Adrenal gland (tissue), 12 donors: Measurements from ENCODE around the gene BNC2. TPM values are rescaled to one million over a fixed set of nuclear protein-coding genes. Genes with fewer than 3 reads are reported as not detected.

Experiments used
- DNase-seq, 7 donors: peaks; one replicate each; pipeline ENCODE4 v3.0.0-alpha.2; 2019 to 2020
- H3K27ac ChIP-seq, 5 donors: fragments of 200-600 bp; sonication (generic) in 4 of 5; 1 replicate in 3 of 5; 2 replicates in 2 of 5; pipeline versions ENCODE4 v1.5.1 to v1.8.0; 2016 to 2020; ENCODE audit warnings: mild to moderate bottlenecking in 1 of 5
- H3K27me3 ChIP-seq: fragments of 200-600 bp; 2 replicates; pipeline ENCODE4 v1.8.0; 2021
- H3K36me3 ChIP-seq, 2 donors: fragments of 200-600 bp; replicated peaks in 1 of 2; 1 replicate in 1 of 2; 2 replicates in 1 of 2; pipeline versions ENCODE4 v1.5.1 to v1.8.0; 2018 to 2022
- H3K4me1 ChIP-seq, 2 donors: fragments of 200-600 bp; replicated peaks in 1 of 2; 1 replicate in 1 of 2; 2 replicates in 1 of 2; pipeline versions ENCODE4 v1.5.1 to v1.8.0; 2018 to 2021
- H3K4me3 ChIP-seq, 4 donors: fragments of 200-600 bp; sonication (generic) in 3 of 4; one replicate each; pipeline ENCODE4 v1.5.1; 2016 to 2018
- H3K9me3 ChIP-seq, 3 donors: fragments of 200-600 bp; sonication (generic) in 1 of 3; replicated peaks in 1 of 3; 1 replicate in 2 of 3; 2 replicates in 1 of 3; pipeline versions ENCODE4 v1.5.1 to v1.8.0; 2016 to 2021
- POLR2A ChIP-seq, 2 donors: fragments of 450-650 bp; IDR thresholded peaks; one replicate each; pipeline ENCODE4 v1.6.1; 2017; ENCODE audit warnings: antibody characterized with exemption in 2 of 2, mild to moderate bottlenecking in 2 of 2, moderate library complexity in 1 of 2
- WGBS, 4 donors: extraction: QIAGEN DNeasy Blood & Tissue Kit in 2 of 4; methylation state at CpG; one replicate each; pipeline versions ENCODE4 v1.1.5 to v1.1.7; 2013 to 2017; 5-methylcytosine and 5-hydroxymethylcytosine counted together
- intact Hi-C, 2 donors: fragments of 100-400 bp; cut with DNase I; formaldehyde crosslinking; loops; one replicate each; pipeline versions ENCODE4 v1.14.1 to v1.15.0; 2022 to 2023
- polyA plus RNA-seq, 3 donors: library from polyadenylated mRNA; stranded (reverse); fragments of 200-250 nt in 2 of 3; fragments of 350-450 nt in 1 of 3; fragmentation: Illumina TruSeq in 1 of 3; extraction: RNeasy Lipid Tissue Mini Kit (QIAGEN cat#74804) in 1 of 3; gene quantifications; one replicate each; pipeline ENCODE4 v1.2.3, GENCODE V29; 2013 to 2014
- total RNA-seq, 9 donors: library from RNA; depleted of rRNA in 4 of 9; stranded (reverse); fragments of >200 nt in 4 of 9; fragments of 120-200 nt in 1 of 9; fragmentation: NEBNext Ultra II Directional in 1 of 9; extraction: Animal tissue kit (Norgen Biotek cat#: 25700) in 1 of 9; gene quantifications; one replicate each; pipeline versions ENCODE4 v1.1.0 to v1.2.4, GENCODE V29; 2013 to 2023
- TF ChIP-seq, protein P1 (sequence below), 6 experiments: fragments of 450-650 bp in 4 of 6; fragments of 200-600 bp in 2 of 6; sonication (generic) in 1 of 6; IDR thresholded peaks; 1 replicate in 5 of 6; 2 replicates in 1 of 6; pipeline versions ENCODE4 v1.5.1 to v1.8.0; 2016 to 2021; ENCODE audit warnings: antibody characterized with exemption in 6 of 6, mild to moderate bottlenecking in 2 of 6, moderate library complexity in 1 of 6
- donor health status: healthy with polysubstance abuse.
- donor health status: Bipolar disorder and iron deficiency.
- donor health status: DM: yes; HTN: yes; CAD: no.
- donor health status: DM: no; HTN: no; CAD: no.
- donor health status: DM: no; HTN: no; CAD: no.
- donor health status: DM: yes; HTN: yes; CAD: no.

BNC2 gene
- total and polyA plus RNA-seq, 12 donors: 1.1 to 11.1 (median 5.0) TPM

DNA sequence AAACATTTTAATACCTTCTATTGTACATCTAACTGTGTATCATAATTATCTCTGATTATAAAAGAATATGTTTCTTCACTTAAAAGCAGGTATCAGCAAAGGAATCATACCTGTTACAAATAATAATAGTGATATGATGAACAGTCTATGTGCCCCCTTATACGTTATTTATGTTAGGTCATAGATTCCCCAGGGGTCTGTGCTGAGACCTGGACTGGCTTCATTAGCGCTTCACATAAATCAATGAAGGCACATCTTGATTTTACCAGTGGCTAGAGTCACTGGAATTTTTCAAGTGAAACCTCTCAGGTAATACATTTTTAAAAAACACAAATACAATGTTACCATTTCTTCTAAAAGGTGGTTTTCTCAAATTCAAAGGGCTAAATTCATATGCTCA, 275.2 kb downstream of the BNC2 start:
- H3K27me3 ChIP-seq: no peaks in the 10 kb centered on the region
- no peak overlapping the region for H3K27ac ChIP-seq
- no peak for DNase-seq
- intact Hi-C loops: no loop called here
- H3K9me3 ChIP-seq: no peaks in the 10 kb centered on the region
- H3K36me3 ChIP-seq: no peaks in the 10 kb centered on the region
- WGBS, 4 donors: 82 to 89% (median 85%) methylated on average over 2 of the region's 2 CpGs
- H3K4me1 ChIP-seq: no peaks in the 10 kb centered on the region
- TF ChIP-seq, protein P1, sequence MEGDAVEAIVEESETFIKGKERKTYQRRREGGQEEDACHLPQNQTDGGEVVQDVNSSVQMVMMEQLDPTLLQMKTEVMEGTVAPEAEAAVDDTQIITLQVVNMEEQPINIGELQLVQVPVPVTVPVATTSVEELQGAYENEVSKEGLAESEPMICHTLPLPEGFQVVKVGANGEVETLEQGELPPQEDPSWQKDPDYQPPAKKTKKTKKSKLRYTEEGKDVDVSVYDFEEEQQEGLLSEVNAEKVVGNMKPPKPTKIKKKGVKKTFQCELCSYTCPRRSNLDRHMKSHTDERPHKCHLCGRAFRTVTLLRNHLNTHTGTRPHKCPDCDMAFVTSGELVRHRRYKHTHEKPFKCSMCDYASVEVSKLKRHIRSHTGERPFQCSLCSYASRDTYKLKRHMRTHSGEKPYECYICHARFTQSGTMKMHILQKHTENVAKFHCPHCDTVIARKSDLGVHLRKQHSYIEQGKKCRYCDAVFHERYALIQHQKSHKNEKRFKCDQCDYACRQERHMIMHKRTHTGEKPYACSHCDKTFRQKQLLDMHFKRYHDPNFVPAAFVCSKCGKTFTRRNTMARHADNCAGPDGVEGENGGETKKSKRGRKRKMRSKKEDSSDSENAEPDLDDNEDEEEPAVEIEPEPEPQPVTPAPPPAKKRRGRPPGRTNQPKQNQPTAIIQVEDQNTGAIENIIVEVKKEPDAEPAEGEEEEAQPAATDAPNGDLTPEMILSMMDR (IDR thresholded peaks at IDR 0.05): no peak
- no peak for TF ChIP-seq POLR2A (IDR thresholded peaks at IDR 0.05)
- no peak overlapping the region for H3K4me3 ChIP-seq

DNA sequence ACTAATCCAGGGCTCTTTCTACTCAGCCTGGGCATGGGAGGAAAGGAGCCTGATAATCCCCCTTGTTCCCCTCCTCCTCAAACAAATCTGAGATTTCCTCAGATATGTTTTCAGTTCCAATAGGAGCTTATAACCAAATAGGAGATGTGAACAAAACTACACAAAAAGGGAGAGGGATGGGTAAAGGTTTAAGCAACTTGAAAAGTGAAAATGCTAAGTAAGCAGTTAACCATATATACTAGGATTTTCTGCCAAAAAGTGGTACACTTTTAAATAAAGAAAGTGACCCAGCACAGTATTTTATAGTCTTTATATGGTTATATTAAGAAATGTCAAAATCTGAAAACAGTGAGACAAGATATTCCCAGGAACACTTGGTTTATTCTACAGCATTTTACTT, 275.7 kb downstream of the BNC2 start:
- no peak overlapping the region for H3K27ac ChIP-seq
- DNase-seq: no peak
- TF ChIP-seq POLR2A (IDR thresholded peaks at IDR 0.05): no peak
- H3K4me1 ChIP-seq: no peaks in the 10 kb centered on the region
- no peaks in the 10 kb centered on the region for H3K27me3 ChIP-seq
- H3K9me3 ChIP-seq: no peaks in the 10 kb centered on the region
- no peak overlapping the region for H3K4me3 ChIP-seq
- no peaks in the 10 kb centered on the region for H3K36me3 ChIP-seq
- intact Hi-C loops: no loop called here

DNA sequence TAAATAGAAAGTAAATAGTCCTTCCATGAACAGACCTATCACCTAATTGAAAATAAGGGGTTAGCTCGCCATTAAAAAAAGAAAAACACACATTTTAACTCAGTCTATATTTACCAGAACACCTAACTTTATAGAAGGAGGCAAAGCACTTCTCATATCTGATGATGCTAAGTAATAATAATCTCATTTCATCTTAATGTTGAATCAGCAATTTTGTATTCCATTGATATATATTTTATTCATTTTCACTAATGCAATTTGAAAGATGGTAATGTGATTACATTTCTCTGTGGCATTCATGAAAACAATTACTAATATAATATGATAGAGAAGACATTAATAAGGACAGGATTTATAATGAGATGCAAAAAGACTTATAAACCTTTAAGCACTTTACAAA, 276.7 kb downstream of the BNC2 start:
- Histone ChIP-seq H3K27me3 (no peaks in the 10 kb centered on the region), H3K4me1 (no peaks in the 10 kb centered on the region), H3K36me3 (no peaks in the 10 kb centered on the region), H3K9me3 (no peaks in the 10 kb centered on the region), H3K4me3 (no peak overlapping the region), H3K27ac (no peak overlapping the region)
- DNase-seq: no peak
- 56 to 93% (median 71%) methylated on average over 1 of the region's 1 CpG for WGBS, 4 donors
- intact Hi-C loops: no loop called here
- no peak for TF ChIP-seq POLR2A (IDR thresholded peaks at IDR 0.05)
- TF ChIP-seq, protein P1 (IDR thresholded peaks at IDR 0.05): no peak

DNA sequence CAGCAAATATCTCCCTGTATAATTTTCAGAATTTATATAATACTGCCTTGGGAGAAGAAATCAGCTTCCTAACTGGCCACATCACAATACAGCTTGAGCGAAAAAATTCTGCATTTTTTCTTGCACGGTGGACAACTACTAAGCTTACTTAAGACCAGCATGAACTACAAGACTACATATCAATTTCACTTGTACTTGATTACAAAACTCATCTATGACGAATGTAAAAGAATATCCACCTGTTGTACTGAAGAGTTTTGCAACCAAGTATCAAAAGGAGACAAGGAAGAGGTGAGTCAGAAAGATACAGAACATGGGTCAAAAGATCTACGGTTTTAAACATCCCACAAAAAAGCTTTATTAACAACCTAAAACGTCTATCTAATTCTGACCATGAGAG, 279.4 kb downstream of the BNC2 start:
- TF ChIP-seq, protein P1 (IDR thresholded peaks at IDR 0.05): no peak
- no peak for TF ChIP-seq POLR2A (IDR thresholded peaks at IDR 0.05)
- DNase-seq: no peak
- H3K4me1 ChIP-seq: no peaks in the 10 kb centered on the region
- H3K27ac ChIP-seq: no peak overlapping the region
- no peaks in the 10 kb centered on the region for H3K27me3 ChIP-seq
- no peaks in the 10 kb centered on the region for H3K36me3 ChIP-seq
- intact Hi-C loops: no loop called here
- H3K4me3 ChIP-seq: no peak overlapping the region
- H3K9me3 ChIP-seq: no peaks in the 10 kb centered on the region
- WGBS, 4 donors: 62 to 71% (median 70%) methylated on average over 5 of the region's 5 CpGs

DNA sequence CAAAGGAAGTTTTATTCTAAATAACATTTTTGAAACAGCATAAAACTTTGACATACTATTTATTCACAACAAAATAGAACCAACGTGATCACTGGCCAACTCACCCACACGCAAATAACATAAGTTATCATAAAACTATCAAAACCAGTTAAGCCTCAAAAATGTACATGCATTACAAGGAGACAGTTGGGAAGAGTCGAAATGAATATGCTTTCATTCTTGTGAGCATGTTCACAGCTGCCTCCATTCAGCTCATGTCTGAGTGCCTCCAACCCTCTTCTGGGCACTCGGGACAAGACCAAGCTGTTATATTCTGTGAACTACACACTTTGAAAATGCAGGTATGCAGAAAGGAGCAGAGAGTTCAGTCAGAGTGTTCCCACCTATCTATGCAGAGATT, 284.9 kb downstream of the BNC2 start:
- no peaks in the 10 kb centered on the region for H3K9me3 ChIP-seq
- 60 to 84% (median 76%) methylated on average over 4 of the region's 4 CpGs for WGBS, 4 donors
- intact Hi-C loops: no loop called here
- no peaks in the 10 kb centered on the region for H3K4me1 ChIP-seq
- no peak for DNase-seq
- H3K27ac ChIP-seq: no peak overlapping the region
- H3K27me3 ChIP-seq: no peaks in the 10 kb centered on the region
- TF ChIP-seq, protein P1 (IDR thresholded peaks at IDR 0.05): no peak
- no peak for TF ChIP-seq POLR2A (IDR thresholded peaks at IDR 0.05)
- no peak overlapping the region for H3K4me3 ChIP-seq
- H3K36me3 ChIP-seq: no peaks in the 10 kb centered on the region
